ENCODE data around the gene NPAS3.

NPAS3 gene

DNA sequence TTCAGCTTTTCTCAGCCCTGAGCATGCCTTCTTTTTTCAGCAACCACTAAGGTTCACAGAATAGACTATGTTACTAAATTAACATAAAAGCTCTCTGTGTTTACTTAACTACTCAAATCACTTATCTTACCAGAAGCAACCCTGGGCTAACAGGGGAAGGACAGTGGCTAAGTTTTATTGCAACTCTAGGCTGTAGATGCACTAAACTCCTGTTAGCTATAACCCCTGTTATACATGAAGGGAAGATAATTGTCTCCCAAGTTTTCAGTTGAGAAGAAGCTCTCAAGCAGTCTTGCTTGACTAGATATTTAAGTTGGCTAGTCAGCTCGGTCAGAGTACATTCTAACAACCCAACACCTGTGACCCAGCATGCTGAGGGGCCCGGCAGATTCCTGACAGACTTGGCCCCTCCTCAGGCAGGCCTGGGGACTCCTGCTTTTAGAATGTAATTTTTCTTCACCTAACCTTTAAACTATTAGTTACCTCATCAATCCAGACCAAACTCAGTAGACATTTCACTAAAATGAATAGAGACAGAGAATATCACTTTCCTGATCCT is 547.7 kb downstream of the NPAS3 start:
- TF ChIP-seq ZFX (IDR thresholded peaks at IDR 0.05; ENCODE audit: borderline replicate concordance): no peak
- TF ChIP-seq, protein P1, sequence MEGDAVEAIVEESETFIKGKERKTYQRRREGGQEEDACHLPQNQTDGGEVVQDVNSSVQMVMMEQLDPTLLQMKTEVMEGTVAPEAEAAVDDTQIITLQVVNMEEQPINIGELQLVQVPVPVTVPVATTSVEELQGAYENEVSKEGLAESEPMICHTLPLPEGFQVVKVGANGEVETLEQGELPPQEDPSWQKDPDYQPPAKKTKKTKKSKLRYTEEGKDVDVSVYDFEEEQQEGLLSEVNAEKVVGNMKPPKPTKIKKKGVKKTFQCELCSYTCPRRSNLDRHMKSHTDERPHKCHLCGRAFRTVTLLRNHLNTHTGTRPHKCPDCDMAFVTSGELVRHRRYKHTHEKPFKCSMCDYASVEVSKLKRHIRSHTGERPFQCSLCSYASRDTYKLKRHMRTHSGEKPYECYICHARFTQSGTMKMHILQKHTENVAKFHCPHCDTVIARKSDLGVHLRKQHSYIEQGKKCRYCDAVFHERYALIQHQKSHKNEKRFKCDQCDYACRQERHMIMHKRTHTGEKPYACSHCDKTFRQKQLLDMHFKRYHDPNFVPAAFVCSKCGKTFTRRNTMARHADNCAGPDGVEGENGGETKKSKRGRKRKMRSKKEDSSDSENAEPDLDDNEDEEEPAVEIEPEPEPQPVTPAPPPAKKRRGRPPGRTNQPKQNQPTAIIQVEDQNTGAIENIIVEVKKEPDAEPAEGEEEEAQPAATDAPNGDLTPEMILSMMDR (IDR thresholded peaks at IDR 0.05): no peak
- no peak overlapping the region for H3K27ac ChIP-seq

DNA sequence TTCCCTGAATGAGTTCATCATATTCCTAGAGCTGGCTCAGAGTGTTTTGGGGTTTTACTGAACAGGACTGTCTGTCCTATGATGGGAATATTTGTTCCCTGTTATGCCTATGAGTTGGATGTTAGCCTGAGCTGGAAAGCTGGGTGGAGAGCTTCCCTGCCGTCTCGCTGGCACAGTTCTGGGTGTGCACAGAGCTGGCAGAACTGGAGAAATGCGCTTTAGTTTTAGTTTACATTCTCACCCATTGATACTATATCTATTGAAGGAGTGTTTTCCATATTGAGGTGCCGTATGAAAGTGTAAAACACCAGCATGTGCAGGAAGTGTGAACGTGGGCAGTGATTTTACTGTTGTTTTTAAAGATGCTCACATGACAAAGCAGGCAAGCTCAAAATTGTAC is 549.9 kb downstream of the NPAS3 start:
- no peak overlapping the region for H3K27ac ChIP-seq
- TF ChIP-seq, protein P1 (IDR thresholded peaks at IDR 0.05): no peak
- no peak for TF ChIP-seq ZFX (IDR thresholded peaks at IDR 0.05; ENCODE audit: borderline replicate concordance)

DNA sequence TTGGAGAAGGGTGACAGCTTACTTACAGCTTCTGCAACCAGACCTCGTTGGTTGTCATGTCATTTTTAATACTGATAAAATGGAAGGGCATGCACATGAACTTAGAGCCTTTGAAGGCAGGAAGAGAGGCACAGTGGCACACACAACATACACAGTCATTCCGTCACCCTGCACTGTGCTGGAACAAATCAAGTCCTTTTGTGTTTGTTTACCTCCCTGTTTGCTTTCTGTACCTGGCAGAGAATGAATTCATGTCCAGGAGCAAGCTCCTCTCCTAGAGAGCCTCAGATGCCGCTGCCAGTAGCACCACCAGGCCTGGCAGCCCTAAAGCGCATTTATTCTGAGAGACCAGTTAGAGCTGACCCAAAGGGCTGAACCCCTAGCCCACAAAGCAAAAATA is 551.9 kb downstream of the NPAS3 start:
- TF ChIP-seq, protein P1 (IDR thresholded peaks at IDR 0.05): no peak
- TF ChIP-seq ZFX (IDR thresholded peaks at IDR 0.05; ENCODE audit: borderline replicate concordance): no peak
- H3K27ac ChIP-seq: no peak overlapping the region

DNA sequence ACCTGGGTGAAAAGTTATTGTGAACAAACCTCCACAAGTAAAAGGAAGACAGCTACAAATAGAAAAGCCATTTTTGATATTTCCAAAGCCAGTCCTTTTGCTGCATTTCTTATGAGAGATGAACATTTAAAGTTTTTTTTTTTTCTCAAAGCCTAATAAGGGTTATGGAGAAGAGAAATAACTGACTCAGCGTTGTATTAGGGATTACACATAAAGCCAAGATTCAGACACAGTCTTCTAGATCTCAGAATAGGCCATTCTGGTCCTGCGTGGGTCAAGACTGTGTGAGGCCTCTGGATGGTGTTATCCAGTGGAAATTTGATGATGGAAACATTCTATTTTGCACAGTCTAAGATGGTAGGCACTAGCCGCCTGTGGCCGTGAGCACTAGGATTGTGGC is 552.4 kb downstream of the NPAS3 start:
- H3K27ac ChIP-seq: no peak overlapping the region
- no peak for TF ChIP-seq ZFX (IDR thresholded peaks at IDR 0.05; ENCODE audit: borderline replicate concordance)
- TF ChIP-seq, protein P1 (IDR thresholded peaks at IDR 0.05): no peak

DNA sequence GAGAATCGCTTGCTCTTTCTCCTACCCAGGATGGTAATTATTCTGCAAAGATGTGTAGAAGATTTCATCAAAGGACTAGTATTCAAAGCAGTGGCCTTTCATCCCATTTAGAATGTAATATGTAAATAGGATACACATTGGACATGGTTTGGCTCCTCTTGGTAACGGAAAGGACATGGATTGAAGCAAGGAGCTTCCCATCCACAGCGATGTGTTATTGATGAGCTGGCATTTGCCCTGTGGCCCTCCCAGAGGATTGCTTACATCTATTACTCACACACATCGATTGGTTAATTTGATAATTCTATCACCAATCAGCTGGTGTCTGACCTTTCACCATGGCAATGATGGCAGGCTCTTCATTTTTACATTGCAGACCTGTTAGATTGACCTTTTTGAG is 553.8 kb downstream of the NPAS3 start:
- H3K27ac ChIP-seq: no peak overlapping the region
- TF ChIP-seq ZFX (IDR thresholded peaks at IDR 0.05; ENCODE audit: borderline replicate concordance): no peak
- TF ChIP-seq, protein P1 (IDR thresholded peaks at IDR 0.05): no peak

DNA sequence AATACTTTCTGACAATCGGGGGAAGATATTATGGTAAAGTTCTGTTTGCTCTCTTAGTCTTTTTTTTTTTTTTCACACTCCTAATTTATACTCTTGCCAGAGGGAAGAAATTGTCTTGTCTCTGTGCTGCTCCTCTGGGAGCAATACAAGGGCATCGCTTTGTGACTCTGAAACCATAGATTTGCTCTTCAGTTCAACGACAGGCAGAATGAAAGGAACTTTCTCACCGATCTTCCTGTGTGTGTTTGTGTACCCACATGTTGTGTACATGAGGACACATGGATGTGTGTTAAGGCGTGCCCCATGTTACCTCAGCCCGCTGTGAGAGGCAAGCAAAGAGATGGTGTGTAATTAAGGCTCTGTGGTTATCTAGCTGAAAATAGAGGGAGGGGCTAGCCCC is 554.6 kb downstream of the NPAS3 start:
- TF ChIP-seq ZFX (IDR thresholded peaks at IDR 0.05; ENCODE audit: borderline replicate concordance): no peak
- TF ChIP-seq, protein P1 (IDR thresholded peaks at IDR 0.05): no peak
- no peak overlapping the region for H3K27ac ChIP-seq

DNA sequence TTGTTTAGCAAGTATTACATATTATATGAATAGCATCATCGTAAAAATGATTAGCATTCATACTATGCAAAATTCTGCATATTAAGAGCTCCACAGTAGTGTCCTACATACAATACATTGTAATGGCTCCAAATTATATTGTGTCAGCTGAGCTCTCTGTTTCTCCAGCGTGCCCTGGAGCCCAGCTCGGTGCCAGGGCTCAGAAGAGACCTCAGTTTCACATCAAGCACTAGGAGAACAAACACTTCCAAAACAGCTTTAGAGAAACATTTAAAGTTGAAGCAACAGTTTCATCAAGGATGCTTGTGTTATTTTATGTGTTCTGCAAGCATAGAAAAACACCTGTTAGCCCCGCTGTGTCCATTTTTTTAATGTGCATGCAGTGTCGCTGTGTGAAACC is 555.3 kb downstream of the NPAS3 start:
- TF ChIP-seq, protein P1 (IDR thresholded peaks at IDR 0.05): no peak
- no peak for TF ChIP-seq ZFX (IDR thresholded peaks at IDR 0.05; ENCODE audit: borderline replicate concordance)

More for the DNA sequence above, 555.3 kb downstream of the NPAS3 start:
- no peak overlapping the region for H3K27ac ChIP-seq

Measured in 22Rv1 (cell line).